ENCODE results near the gene UXS1.
"Not testable (repeated sequence)": the region's sequence is repeated elsewhere in the genome, so short reads cannot be mapped to it uniquely, and the experiment has no call there.

Gene UXS1

GRCh38 chr2:106219813-106220212, 25.7 kb upstream of the UXS1 start:
- Histone ChIP-seq H3K4me3 (ENCODE audit: control insufficient read depth in 1 of 7, extremely low read depth in 1 of 7, insufficient read depth in 4 of 7, low read depth in 2 of 7, low read length in 6 of 7) (no peak overlapping the region), H3K9me3 (ENCODE audit: control extremely low read depth in 1 of 5, control insufficient read depth in 4 of 5, insufficient read depth in 2 of 5, low read depth in 1 of 5, low read length in 4 of 5) (peaks cover 0 to 6% (median 0%) of the 10 kb centered on the region in 5 experiments), H3K27ac (ENCODE audit: insufficient read depth in 1 of 2, low read depth in 1 of 2, low read length in 2 of 2, poor library complexity in 1 of 2, severe bottlenecking in 2 of 2) (no peak overlapping the region), H3K36me3 (ENCODE audit: control insufficient read depth in 4 of 4, insufficient read depth in 4 of 4, low read length in 3 of 4) (no peaks in the 10 kb centered on the region), H3K4me1 (ENCODE audit: control extremely low read depth in 1 of 4, control insufficient read depth in 4 of 4, insufficient read depth in 4 of 4, low read length in 3 of 4) (no peaks in the 10 kb centered on the region), H3K27me3 (replicated peaks in 2 of 5; ENCODE audit: control insufficient read depth in 4 of 5, insufficient read depth in 5 of 5, low read length in 4 of 5) (no peaks in the 10 kb centered on the region)
- WGBS (ENCODE audit: insufficient coverage): 100% methylated on average over 1 of the region's 3 CpGs
- CTCF ChIA-PET: no interaction called here
- DNase-seq: no peak
- POLR2A ChIA-PET: no interaction called here

GRCh38 chr2:106219157-106219556, 25.1 kb upstream of the UXS1 start:
- H3K36me3 ChIP-seq (ENCODE audit: control insufficient read depth in 4 of 4, insufficient read depth in 4 of 4, low read length in 3 of 4); H3K27me3 ChIP-seq (replicated peaks in 2 of 5; ENCODE audit: control insufficient read depth in 4 of 5, insufficient read depth in 5 of 5, low read length in 4 of 5); H3K4me1 ChIP-seq (ENCODE audit: control extremely low read depth in 1 of 4, control insufficient read depth in 4 of 4, insufficient read depth in 4 of 4, low read length in 3 of 4); POLR2A ChIA-PET; H3K4me3 ChIP-seq (ENCODE audit: control insufficient read depth in 1 of 7, extremely low read depth in 1 of 7, insufficient read depth in 4 of 7, low read depth in 2 of 7, low read length in 6 of 7); DNase-seq; H3K9me3 ChIP-seq (ENCODE audit: control extremely low read depth in 1 of 5, control insufficient read depth in 4 of 5, insufficient read depth in 2 of 5, low read depth in 1 of 5, low read length in 4 of 5); H3K27ac ChIP-seq (ENCODE audit: insufficient read depth in 1 of 2, low read depth in 1 of 2, low read length in 2 of 2, poor library complexity in 1 of 2, severe bottlenecking in 2 of 2): not testable (repeated sequence)
- WGBS (ENCODE audit: insufficient coverage): 80% methylated on average over 1 of the region's 8 CpGs
- CTCF ChIA-PET: interaction anchor here (0.9 kb wide), 1 partner anchor 10 kb away, joined by 3 read pairs; no protein-coding TSS in a partner anchor

DNA sequence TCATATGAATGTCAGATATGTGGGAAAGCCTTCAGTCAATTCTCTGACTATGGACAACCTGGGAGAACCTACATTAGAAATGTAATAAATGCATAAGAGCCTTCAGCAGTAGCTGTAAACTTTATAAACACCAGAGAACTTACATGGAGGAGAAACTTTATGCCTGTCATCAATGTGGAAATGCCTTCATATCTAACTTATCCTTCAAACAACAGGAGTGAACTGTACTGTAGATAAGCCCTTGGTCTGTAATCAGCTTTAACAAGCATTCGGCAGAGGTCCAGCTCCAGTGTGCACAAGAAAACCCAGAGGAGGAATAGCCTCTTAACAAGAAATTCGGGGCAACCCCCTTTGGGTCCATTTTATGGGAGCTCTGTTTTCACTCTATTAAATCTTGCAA, 14.8 kb upstream of the UXS1 start:
- POLR2A ChIA-PET: no interaction called here
- whole genome bisulfite sequencing (ENCODE audit: insufficient coverage): 84% methylated on average over 2 of the region's 2 CpGs
- no peaks in the 10 kb centered on the region for H3K27me3 ChIP-seq (replicated peaks in 2 of 5; ENCODE audit: control insufficient read depth in 4 of 5, insufficient read depth in 5 of 5, low read length in 4 of 5)
- H3K4me3 ChIP-seq (ENCODE audit: control insufficient read depth in 1 of 7, extremely low read depth in 1 of 7, insufficient read depth in 4 of 7, low read depth in 2 of 7, low read length in 6 of 7): no peak overlapping the region
- DNase-seq: peak in 1 of 3 donors; percentile 32
- no peaks in the 10 kb centered on the region for H3K36me3 ChIP-seq (ENCODE audit: control insufficient read depth in 4 of 4, insufficient read depth in 4 of 4, low read length in 3 of 4)
- CTCF ChIA-PET: interaction anchor here (0.9 to 1.6 kb wide), 3 partner anchors 10 to 25 kb away, joined by 3 read pairs; no protein-coding TSS in a partner anchor
- no peak overlapping the region for H3K27ac ChIP-seq (ENCODE audit: insufficient read depth in 1 of 2, low read depth in 1 of 2, low read length in 2 of 2, poor library complexity in 1 of 2, severe bottlenecking in 2 of 2)
- H3K4me1 ChIP-seq (ENCODE audit: control extremely low read depth in 1 of 4, control insufficient read depth in 4 of 4, insufficient read depth in 4 of 4, low read length in 3 of 4): no peaks in the 10 kb centered on the region
- peaks cover 0 to 4% (median 0%) of the 10 kb centered on the region in 5 experiments for H3K9me3 ChIP-seq (ENCODE audit: control extremely low read depth in 1 of 5, control insufficient read depth in 4 of 5, insufficient read depth in 2 of 5, low read depth in 1 of 5, low read length in 4 of 5)

GRCh38 chr2:106208399-106208798, 14.3 kb upstream of the UXS1 start:
- H3K27me3 ChIP-seq (replicated peaks in 2 of 5; ENCODE audit: control insufficient read depth in 4 of 5, insufficient read depth in 5 of 5, low read length in 4 of 5): no peaks in the 10 kb centered on the region
- WGBS (ENCODE audit: insufficient coverage): no CpG with 5 or more reads among the region's 1 CpG
- H3K36me3 ChIP-seq (ENCODE audit: control insufficient read depth in 4 of 4, insufficient read depth in 4 of 4, low read length in 3 of 4): no peaks in the 10 kb centered on the region
- no peak for DNase-seq
- no peak overlapping the region for H3K4me3 ChIP-seq (ENCODE audit: control insufficient read depth in 1 of 7, extremely low read depth in 1 of 7, insufficient read depth in 4 of 7, low read depth in 2 of 7, low read length in 6 of 7)
- H3K27ac ChIP-seq (ENCODE audit: insufficient read depth in 1 of 2, low read depth in 1 of 2, low read length in 2 of 2, poor library complexity in 1 of 2, severe bottlenecking in 2 of 2): no peak overlapping the region
- ChIA-PET POLR2A (no interaction called here), CTCF (interaction anchor here (0.9 to 1.6 kb wide), 4 partner anchors 9 to 102 kb away, joined by 3 to 4 read pairs (median 3); no protein-coding TSS in a partner anchor)
- no peaks in the 10 kb centered on the region for H3K4me1 ChIP-seq (ENCODE audit: control extremely low read depth in 1 of 4, control insufficient read depth in 4 of 4, insufficient read depth in 4 of 4, low read length in 3 of 4)
- H3K9me3 ChIP-seq (ENCODE audit: control extremely low read depth in 1 of 5, control insufficient read depth in 4 of 5, insufficient read depth in 2 of 5, low read depth in 1 of 5, low read length in 4 of 5): peaks cover 0 to 4% (median 0%) of the 10 kb centered on the region in 5 experiments

GRCh38 chr2:106207246-106207645, 13.1 kb upstream of the UXS1 start:
- POLR2A ChIA-PET: no interaction called here
- H3K4me3 ChIP-seq (ENCODE audit: control insufficient read depth in 1 of 7, extremely low read depth in 1 of 7, insufficient read depth in 4 of 7, low read depth in 2 of 7, low read length in 6 of 7): no peak overlapping the region
- H3K27me3 ChIP-seq (replicated peaks in 2 of 5; ENCODE audit: control insufficient read depth in 4 of 5, insufficient read depth in 5 of 5, low read length in 4 of 5): no peaks in the 10 kb centered on the region
- no peaks in the 10 kb centered on the region for H3K36me3 ChIP-seq (ENCODE audit: control insufficient read depth in 4 of 4, insufficient read depth in 4 of 4, low read length in 3 of 4)
- H3K27ac ChIP-seq (ENCODE audit: insufficient read depth in 1 of 2, low read depth in 1 of 2, low read length in 2 of 2, poor library complexity in 1 of 2, severe bottlenecking in 2 of 2): no peak overlapping the region
- no CpG with 5 or more reads among the region's 2 CpGs for WGBS (ENCODE audit: insufficient coverage)
- DNase-seq: no peak
- no peaks in the 10 kb centered on the region for H3K4me1 ChIP-seq (ENCODE audit: control extremely low read depth in 1 of 4, control insufficient read depth in 4 of 4, insufficient read depth in 4 of 4, low read length in 3 of 4)
- peaks cover 0 to 4% (median 0%) of the 10 kb centered on the region in 5 experiments for H3K9me3 ChIP-seq (ENCODE audit: control extremely low read depth in 1 of 5, control insufficient read depth in 4 of 5, insufficient read depth in 2 of 5, low read depth in 1 of 5, low read length in 4 of 5)
- CTCF ChIA-PET: interaction anchor here (0.5 to 1.3 kb wide), 2 partner anchors 101 to 817 kb away, joined by 3 to 4 read pairs; no protein-coding TSS in a partner anchor

GRCh38 chr2:106205488-106205887, 11.4 kb upstream of the UXS1 start:
- no peaks in the 10 kb centered on the region for H3K36me3 ChIP-seq (ENCODE audit: control insufficient read depth in 4 of 4, insufficient read depth in 4 of 4, low read length in 3 of 4)
- ChIA-PET CTCF (no interaction called here), POLR2A (no interaction called here)
- no peak overlapping the region for H3K27ac ChIP-seq (ENCODE audit: insufficient read depth in 1 of 2, low read depth in 1 of 2, low read length in 2 of 2, poor library complexity in 1 of 2, severe bottlenecking in 2 of 2)
- no peaks in the 10 kb centered on the region for H3K4me1 ChIP-seq (ENCODE audit: control extremely low read depth in 1 of 4, control insufficient read depth in 4 of 4, insufficient read depth in 4 of 4, low read length in 3 of 4)
- peaks cover 0 to 4% (median 0%) of the 10 kb centered on the region in 5 experiments for H3K9me3 ChIP-seq (ENCODE audit: control extremely low read depth in 1 of 5, control insufficient read depth in 4 of 5, insufficient read depth in 2 of 5, low read depth in 1 of 5, low read length in 4 of 5)
- H3K4me3 ChIP-seq (ENCODE audit: control insufficient read depth in 1 of 7, extremely low read depth in 1 of 7, insufficient read depth in 4 of 7, low read depth in 2 of 7, low read length in 6 of 7): no peak overlapping the region
- WGBS (ENCODE audit: insufficient coverage): no CpG with 5 or more reads among the region's 5 CpGs
- DNase-seq: no peak
- H3K27me3 ChIP-seq (replicated peaks in 2 of 5; ENCODE audit: control insufficient read depth in 4 of 5, insufficient read depth in 5 of 5, low read length in 4 of 5): no peaks in the 10 kb centered on the region

DNA sequence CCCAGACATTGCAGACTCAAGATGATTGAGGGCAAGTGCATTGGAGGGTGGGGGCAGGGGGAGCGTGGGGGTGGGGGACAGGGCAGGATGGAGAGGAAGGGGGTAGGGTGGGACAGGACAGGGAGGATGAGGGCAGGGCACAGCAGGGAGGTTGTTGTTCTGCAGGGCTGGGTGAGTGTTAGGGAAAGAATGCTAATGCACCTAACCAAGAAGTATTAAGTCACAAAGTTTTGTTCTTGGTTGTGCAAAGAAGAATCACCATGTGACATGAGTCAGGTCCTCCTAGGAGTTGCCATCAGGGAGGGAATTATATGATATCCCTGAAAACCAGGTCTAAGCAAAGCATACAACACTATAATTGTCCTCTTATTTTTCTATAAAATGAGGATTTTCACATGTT, 10.4 kb upstream of the UXS1 start:
- H3K4me3 ChIP-seq (ENCODE audit: control insufficient read depth in 1 of 7, extremely low read depth in 1 of 7, insufficient read depth in 4 of 7, low read depth in 2 of 7, low read length in 6 of 7); H3K27ac ChIP-seq (ENCODE audit: insufficient read depth in 1 of 2, low read depth in 1 of 2, low read length in 2 of 2, poor library complexity in 1 of 2, severe bottlenecking in 2 of 2); DNase-seq; H3K27me3 ChIP-seq (replicated peaks in 2 of 5; ENCODE audit: control insufficient read depth in 4 of 5, insufficient read depth in 5 of 5, low read length in 4 of 5); H3K9me3 ChIP-seq (ENCODE audit: control extremely low read depth in 1 of 5, control insufficient read depth in 4 of 5, insufficient read depth in 2 of 5, low read depth in 1 of 5, low read length in 4 of 5); H3K36me3 ChIP-seq (ENCODE audit: control insufficient read depth in 4 of 4, insufficient read depth in 4 of 4, low read length in 3 of 4); H3K4me1 ChIP-seq (ENCODE audit: control extremely low read depth in 1 of 4, control insufficient read depth in 4 of 4, insufficient read depth in 4 of 4, low read length in 3 of 4): not testable (repeated sequence)
- CTCF ChIA-PET: interaction anchor here (1.6 kb wide), 1 partner anchor 99 kb away, joined by 4 read pairs; no protein-coding TSS in a partner anchor
- POLR2A ChIA-PET: interaction anchor here (0.7 kb wide), 1 partner anchor 52 kb away, joined by 3 read pairs; no protein-coding TSS in a partner anchor
- WGBS (ENCODE audit: insufficient coverage): no CpG with 5 or more reads among the region's 1 CpG

All from common myeloid progenitor, CD34-positive (primary cell).